ENCODE data around the gene OXLD1.
A peak's percentile ranks its signal among the peaks of the same experiment; 100 is the strongest.

The OXLD1 gene

GRCh38 chr17:81636505-81637288, 29.7 kb downstream of the OXLD1 start, which contains the start of the genes NPLOC4 and TSPAN10 (continued):
- peak; percentile 52 for TF ChIP-seq ZFP69B (tag by site-specific recombination; IDR thresholded peaks at IDR 0.05)
- TF ChIP-seq ZBTB20 (tag by site-specific recombination; IDR thresholded peaks at IDR 0.05), result 0 out of 2 replicates have a peak, but pooled peaks have one; percentile 34
- no peak for TF ChIP-seq ZNF488 (tag by site-specific recombination; IDR thresholded peaks at IDR 0.05)
- peak; percentile 37 for TF ChIP-seq ZNF335 (tag by site-specific recombination; conservative IDR thresholded peaks at IDR 0.05)
- TF ChIP-seq KLF17 (tag by site-specific recombination; IDR thresholded peaks at IDR 0.05), result peak; percentile 80
- no peak for TF ChIP-seq ZNF24 (tag by site-specific recombination; IDR thresholded peaks at IDR 0.05)
- TF ChIP-seq ZFHX2 (tag by site-specific recombination; conservative IDR thresholded peaks at IDR 0.05), result peak; percentile 91
- no peak for TF ChIP-seq REST (tag by site-specific recombination; IDR thresholded peaks at IDR 0.05)
- no peak; the same call in 1 of the 2 replicates for TF ChIP-seq ZBTB8A (tag by site-specific recombination; IDR thresholded peaks at IDR 0.05)
- TF ChIP-seq ZNF2 (tag by site-specific recombination; IDR thresholded peaks at IDR 0.05), result peak; percentile 52; the same call in 1 of the 2 replicates
- TF ChIP-seq ZNF18 (tag by site-specific recombination; IDR thresholded peaks at IDR 0.05), result no peak
- TF ChIP-seq ZNF366 (tag by site-specific recombination; conservative IDR thresholded peaks at IDR 0.05), result peak; percentile 91
- no peak for TF ChIP-seq RBAK (tag by site-specific recombination; IDR thresholded peaks at IDR 0.05)
- no peak for TF ChIP-seq ZNF600 (tag by site-specific recombination; IDR thresholded peaks at IDR 0.05)
- TF ChIP-seq HOXD13 (CRISPR knock-in tag; IDR thresholded peaks at IDR 0.05; ENCODE audit: borderline replicate concordance), result no peak
- TF ChIP-seq ZNF311 (tag by site-specific recombination; IDR thresholded peaks at IDR 0.05; ENCODE audit: borderline replicate concordance), result no peak
- no peak for TF ChIP-seq ZNF23 (tag by site-specific recombination; IDR thresholded peaks at IDR 0.05; ENCODE audit: borderline replicate concordance)
- no peak for TF ChIP-seq INSM2 (tag by site-specific recombination; IDR thresholded peaks at IDR 0.05)
- no peak for TF ChIP-seq ZNF704 (tag by site-specific recombination; IDR thresholded peaks at IDR 0.05)
- no peak for TF ChIP-seq ZNF26 (tag by site-specific recombination; IDR thresholded peaks at IDR 0.05)
- peak; percentile 80 for TF ChIP-seq IKZF3 (tag by site-specific recombination; IDR thresholded peaks at IDR 0.05)
- TF ChIP-seq ZNF37A (tag by site-specific recombination; IDR thresholded peaks at IDR 0.05), result 0 out of 2 replicates have a peak, but pooled peaks have one; percentile 19
- no peak for TF ChIP-seq KLF7 (tag by site-specific recombination; IDR thresholded peaks at IDR 0.05; ENCODE audit: borderline replicate concordance)
- peak; percentile 66 for TF ChIP-seq YY1 (tag by site-specific recombination; IDR thresholded peaks at IDR 0.05)
- TF ChIP-seq SP7 (tag by site-specific recombination; IDR thresholded peaks at IDR 0.05), result peak; percentile 64; the same call in 1 of the 2 replicates
- peak; percentile 66; the same call in 1 of the 2 replicates for TF ChIP-seq ZBTB44 (tag by site-specific recombination; IDR thresholded peaks at IDR 0.05)
